ENCODE measurements around the gene P4HA2. TPM values are rescaled to one million over a fixed set of nuclear protein-coding genes. Genes with fewer than 3 reads are reported as not detected.
A peak's percentile ranks its signal among the peaks of the same experiment; 100 is the strongest.

P4HA2 gene
- total RNA-seq, 1 donor from 2014 or later = 190 TPM

DNA sequence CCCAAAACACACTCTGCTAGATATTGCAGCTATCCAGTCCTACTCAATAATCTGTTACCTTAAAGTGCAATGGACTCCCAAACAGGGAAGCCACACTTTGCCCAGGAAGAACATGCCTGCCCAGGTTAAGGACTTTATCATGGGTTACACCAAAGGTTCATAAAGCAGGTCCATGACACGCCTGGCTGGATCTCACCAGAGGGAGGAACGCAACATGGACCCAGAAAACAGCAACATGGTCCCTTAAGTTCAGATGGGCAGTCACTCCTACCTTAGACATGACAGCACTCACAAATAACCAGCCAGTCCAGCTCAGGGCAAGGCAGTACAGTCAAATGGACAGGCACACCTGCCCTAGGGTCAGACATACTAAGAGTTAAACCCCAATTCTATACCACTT, 3.8 kb downstream of the P4HA2 start:
- Histone ChIP-seq H3K27me3 (ENCODE audit: control insufficient read depth, insufficient read depth, low read length) (no peaks in the 10 kb centered on the region), H3K4me3 (ENCODE audit: low read depth, low read length) (no peak overlapping the region), H3K36me3 (ENCODE audit: control insufficient read depth, insufficient read depth, low read length) (no peaks in the 10 kb centered on the region)
- TF ChIP-seq, protein P1, sequence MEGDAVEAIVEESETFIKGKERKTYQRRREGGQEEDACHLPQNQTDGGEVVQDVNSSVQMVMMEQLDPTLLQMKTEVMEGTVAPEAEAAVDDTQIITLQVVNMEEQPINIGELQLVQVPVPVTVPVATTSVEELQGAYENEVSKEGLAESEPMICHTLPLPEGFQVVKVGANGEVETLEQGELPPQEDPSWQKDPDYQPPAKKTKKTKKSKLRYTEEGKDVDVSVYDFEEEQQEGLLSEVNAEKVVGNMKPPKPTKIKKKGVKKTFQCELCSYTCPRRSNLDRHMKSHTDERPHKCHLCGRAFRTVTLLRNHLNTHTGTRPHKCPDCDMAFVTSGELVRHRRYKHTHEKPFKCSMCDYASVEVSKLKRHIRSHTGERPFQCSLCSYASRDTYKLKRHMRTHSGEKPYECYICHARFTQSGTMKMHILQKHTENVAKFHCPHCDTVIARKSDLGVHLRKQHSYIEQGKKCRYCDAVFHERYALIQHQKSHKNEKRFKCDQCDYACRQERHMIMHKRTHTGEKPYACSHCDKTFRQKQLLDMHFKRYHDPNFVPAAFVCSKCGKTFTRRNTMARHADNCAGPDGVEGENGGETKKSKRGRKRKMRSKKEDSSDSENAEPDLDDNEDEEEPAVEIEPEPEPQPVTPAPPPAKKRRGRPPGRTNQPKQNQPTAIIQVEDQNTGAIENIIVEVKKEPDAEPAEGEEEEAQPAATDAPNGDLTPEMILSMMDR (IDR thresholded peaks at IDR 0.05; ENCODE audit: insufficient read depth, low read length, severe bottlenecking) = no peak
- DNase-seq (ENCODE audit: low read depth) (no peak), FAIRE-seq (no peak)

GRCh38 chr5:132222649-132223038, 5.0 kb downstream of the P4HA2 start:
- FAIRE-seq = no peak
- H3K27me3 ChIP-seq (ENCODE audit: control insufficient read depth, insufficient read depth, low read length) = no peaks in the 10 kb centered on the region
- no peak overlapping the region for H3K4me3 ChIP-seq (ENCODE audit: low read depth, low read length)
- TF ChIP-seq, protein P1 (IDR thresholded peaks at IDR 0.05; ENCODE audit: insufficient read depth, low read length, severe bottlenecking) = no peak
- H3K36me3 ChIP-seq (ENCODE audit: control insufficient read depth, insufficient read depth, low read length) = no peaks in the 10 kb centered on the region
- no peak for DNase-seq (ENCODE audit: low read depth)

DNA sequence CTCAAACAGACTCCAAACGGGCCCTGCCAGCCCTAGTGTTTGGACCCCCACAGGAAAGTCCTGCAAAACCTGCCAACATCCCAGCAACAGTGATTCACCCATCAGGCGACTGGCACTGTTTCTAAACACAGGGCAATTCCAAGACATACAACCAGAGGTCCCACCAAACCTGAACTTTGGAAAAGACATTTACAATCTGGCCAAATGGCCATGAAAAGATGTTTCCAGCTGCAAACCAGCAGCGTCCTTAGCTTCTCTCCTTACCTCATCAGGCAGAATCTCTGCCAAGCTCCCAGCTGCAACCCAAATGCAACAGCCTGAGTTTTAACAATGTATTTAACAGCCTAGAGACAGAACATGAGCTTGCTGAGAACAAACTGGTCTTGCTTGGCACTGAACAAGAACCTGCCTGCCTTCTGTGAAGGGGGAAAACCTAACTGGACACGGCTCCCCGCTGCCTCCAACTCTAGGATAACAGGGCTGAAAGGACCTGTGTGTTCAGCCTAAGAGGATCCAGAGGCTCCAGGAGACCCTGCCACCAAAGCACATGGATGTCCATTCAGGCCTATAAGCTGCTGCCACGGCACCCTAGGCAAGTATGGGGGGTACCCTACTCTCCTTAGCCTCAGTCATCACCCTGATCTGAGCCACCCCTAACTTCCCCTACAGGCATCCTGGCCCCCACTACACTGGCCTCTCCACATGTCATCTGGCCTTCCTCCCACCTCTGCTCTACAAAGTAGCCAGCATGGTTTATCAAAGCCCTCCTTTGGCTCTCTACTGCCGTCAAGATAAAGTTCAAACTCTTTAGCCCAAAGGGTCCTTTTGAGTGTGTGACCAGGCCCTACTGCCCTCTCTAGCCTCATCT, 5.6 kb downstream of the P4HA2 start:
- Histone ChIP-seq H3K27me3 (ENCODE audit: control insufficient read depth, insufficient read depth, low read length) (no peaks in the 10 kb centered on the region), H3K4me3 (ENCODE audit: low read depth, low read length) (no peak overlapping the region), H3K36me3 (ENCODE audit: control insufficient read depth, insufficient read depth, low read length) (peaks cover 3% of the 10 kb centered on the region)
- no peak for FAIRE-seq
- TF ChIP-seq, protein P1 (IDR thresholded peaks at IDR 0.05; ENCODE audit: insufficient read depth, low read length, severe bottlenecking) = no peak
- DNase-seq (ENCODE audit: low read depth) = peak; percentile 22

DNA sequence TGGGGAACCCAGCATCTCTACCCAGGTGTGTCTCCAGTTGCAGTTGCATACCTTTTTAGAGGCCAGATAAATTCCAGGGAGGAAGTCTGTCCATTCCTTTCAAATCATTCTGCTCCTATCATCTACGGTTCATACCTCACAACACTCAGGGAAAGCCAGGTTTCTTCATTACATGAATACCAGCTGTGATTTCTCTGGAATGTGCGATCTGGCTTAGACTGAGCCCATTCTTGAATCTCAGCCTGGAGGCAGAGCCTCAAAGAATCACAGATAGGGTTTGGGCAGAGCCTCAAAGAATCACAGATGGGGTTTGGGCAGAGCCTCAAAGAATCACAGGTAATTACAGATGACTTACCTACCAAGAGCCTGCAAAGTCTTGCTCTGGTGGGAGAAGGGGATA, 7.2 kb downstream of the P4HA2 start:
- TF ChIP-seq, protein P1 (IDR thresholded peaks at IDR 0.05; ENCODE audit: insufficient read depth, low read length, severe bottlenecking) = no peak
- peaks cover 4% of the 10 kb centered on the region for H3K36me3 ChIP-seq (ENCODE audit: control insufficient read depth, insufficient read depth, low read length)
- DNase-seq (ENCODE audit: low read depth) (no peak), FAIRE-seq (no peak)
- no peaks in the 10 kb centered on the region for H3K27me3 ChIP-seq (ENCODE audit: control insufficient read depth, insufficient read depth, low read length)
- no peak overlapping the region for H3K4me3 ChIP-seq (ENCODE audit: low read depth, low read length)

GRCh38 chr5:132219981-132220380, 7.7 kb downstream of the P4HA2 start:
- DNase-seq (ENCODE audit: low read depth) (no peak), FAIRE-seq (no peak)
- no peak overlapping the region for H3K4me3 ChIP-seq (ENCODE audit: low read depth, low read length)
- H3K36me3 ChIP-seq (ENCODE audit: control insufficient read depth, insufficient read depth, low read length) = peaks cover 4% of the 10 kb centered on the region
- no peaks in the 10 kb centered on the region for H3K27me3 ChIP-seq (ENCODE audit: control insufficient read depth, insufficient read depth, low read length)
- TF ChIP-seq, protein P1 (IDR thresholded peaks at IDR 0.05; ENCODE audit: insufficient read depth, low read length, severe bottlenecking) = no peak
